Retinal pigment epithelial cell (primary cell): Measurements from ENCODE around the gene KMO.

Source experiments
- DNase-seq: peaks from one replicate; pipeline ENCODE4 v3.0.0-alpha.2; 2010; ENCODE audit warnings: low read depth
- H3K4me3 ChIP-seq: 2 replicates; pipeline ENCODE4 v1.5.1; 2011; ENCODE audit warnings: mild to moderate bottlenecking, low read length, control low read depth, moderate library complexity
- CTCF ChIP-seq: conservative IDR thresholded peaks from 2 replicates; pipeline ENCODE4 v1.5.1; 2011; ENCODE audit warnings: low read depth, low read length, control low read depth, inconsistent platforms

Gene KMO

DNA sequence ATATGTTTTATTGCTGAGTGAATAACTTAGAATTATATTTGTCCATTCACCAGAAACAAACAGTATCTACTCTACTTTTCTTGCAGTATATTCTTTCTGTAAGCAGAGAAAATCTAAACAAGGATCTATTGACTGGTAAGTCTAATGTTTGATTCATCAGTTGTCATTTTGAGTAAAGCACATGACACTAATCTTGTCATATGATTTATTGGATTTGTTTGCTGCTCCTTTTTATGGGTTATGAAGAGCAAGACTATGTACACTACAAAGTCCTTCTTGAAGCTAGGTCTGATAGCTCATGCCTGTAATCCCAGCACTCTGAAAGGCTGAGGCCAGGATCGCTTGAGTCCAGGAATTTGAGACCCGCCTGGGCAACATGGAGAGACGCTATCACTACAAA is 23.3 kb downstream of the KMO start:
- H3K4me3 ChIP-seq: no peak overlapping the region
- no peak for TF ChIP-seq CTCF
- no peak for DNase-seq

GRCh38 chr1:241557031-241557430 is 24.9 kb downstream of the KMO start:
- TF ChIP-seq CTCF: no peak
- DNase-seq: no peak
- no peak overlapping the region for H3K4me3 ChIP-seq

DNA sequence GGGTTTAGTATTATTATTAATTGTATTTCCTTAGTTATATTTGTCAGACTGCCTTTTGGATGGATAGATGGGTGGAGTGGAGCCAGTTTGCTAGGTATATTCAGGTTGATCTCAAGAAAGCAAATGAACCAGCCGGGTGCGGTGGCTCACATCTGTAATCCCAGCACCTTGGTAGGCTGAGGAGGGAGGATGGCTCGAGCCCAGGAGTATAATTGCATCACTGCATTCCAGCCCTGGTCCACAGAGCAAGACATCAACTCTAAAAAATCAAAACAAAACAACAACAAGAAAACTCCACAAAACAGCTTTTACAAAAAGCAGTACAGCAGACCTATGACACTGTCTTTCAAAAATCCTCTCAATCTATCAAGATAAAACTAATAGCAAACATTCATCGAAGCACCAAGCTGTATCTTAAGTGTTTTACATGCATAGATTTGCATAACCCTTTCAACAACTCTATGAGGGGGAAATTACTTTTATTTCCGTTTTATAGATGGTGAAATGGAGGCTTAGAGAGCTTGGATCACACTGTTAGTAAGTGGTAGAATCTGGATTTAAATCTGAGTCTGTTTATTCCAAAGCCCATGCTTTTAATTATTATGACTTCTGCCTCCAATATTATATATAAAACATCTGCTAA is 25.5 kb downstream of the KMO start:
- no peak for DNase-seq
- TF ChIP-seq CTCF: no peak
- no peak overlapping the region for H3K4me3 ChIP-seq

DNA sequence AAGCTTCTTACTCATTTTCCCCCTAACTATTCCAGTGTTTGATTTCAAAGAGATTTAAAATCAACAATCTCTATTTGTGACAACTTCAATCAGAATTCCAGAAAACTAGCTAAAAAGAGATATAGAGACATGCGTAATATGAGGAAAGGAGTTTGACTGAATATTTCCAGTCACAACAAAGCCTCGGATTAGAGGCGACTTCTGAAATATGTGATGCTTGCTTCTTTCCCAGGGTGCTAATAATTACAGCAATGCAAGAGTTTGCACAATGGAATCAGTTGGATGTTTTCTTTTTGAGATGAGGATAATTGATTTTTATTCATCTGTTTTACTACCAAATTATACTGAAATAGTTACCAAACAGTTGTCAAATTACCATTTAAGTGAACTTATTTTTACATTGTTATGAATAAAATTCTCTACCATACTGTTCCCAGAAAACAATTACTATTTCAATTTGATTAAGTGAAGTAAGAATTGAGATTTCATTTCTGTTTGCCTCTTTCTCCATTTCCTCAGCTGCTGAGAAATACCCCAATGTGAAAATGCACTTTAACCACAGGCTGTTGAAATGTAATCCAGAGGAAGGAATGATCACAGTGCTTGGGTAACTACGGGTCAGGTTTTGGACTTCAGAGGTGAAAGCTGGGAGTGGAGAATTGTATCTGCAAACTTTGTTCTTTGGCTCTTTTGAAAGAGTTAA is 28.1 kb downstream of the KMO start:
- no peak for TF ChIP-seq CTCF
- no peak for DNase-seq
- no peak overlapping the region for H3K4me3 ChIP-seq

- no peak overlapping the region for H3K4me3 ChIP-seq
- TF ChIP-seq CTCF: no peak
- no peak for DNase-seq
Observed at GRCh38 chr1:241560849-241561187, 28.6 kb downstream of the KMO start.

DNA sequence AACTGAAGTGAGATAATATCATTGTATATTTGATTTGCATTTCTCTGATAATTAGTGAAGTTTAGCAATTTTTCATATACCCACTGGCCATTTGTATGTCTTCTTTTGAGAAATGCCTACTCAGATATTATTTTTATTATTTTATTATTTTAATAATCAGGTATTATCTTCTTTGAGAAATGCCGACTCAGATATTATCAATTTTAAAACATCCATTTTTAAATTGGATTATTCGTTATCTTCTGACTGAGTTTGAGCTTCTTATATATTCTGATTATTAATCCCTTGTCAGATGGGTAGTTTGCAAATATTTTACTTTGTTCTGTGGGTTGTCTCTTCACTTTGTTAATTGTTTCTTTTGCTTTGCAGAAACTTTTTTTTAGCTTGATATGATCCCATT is 37.7 kb downstream of the KMO start:
- DNase-seq: no peak
- H3K4me3 ChIP-seq: no peak overlapping the region
- no peak for TF ChIP-seq CTCF

DNA sequence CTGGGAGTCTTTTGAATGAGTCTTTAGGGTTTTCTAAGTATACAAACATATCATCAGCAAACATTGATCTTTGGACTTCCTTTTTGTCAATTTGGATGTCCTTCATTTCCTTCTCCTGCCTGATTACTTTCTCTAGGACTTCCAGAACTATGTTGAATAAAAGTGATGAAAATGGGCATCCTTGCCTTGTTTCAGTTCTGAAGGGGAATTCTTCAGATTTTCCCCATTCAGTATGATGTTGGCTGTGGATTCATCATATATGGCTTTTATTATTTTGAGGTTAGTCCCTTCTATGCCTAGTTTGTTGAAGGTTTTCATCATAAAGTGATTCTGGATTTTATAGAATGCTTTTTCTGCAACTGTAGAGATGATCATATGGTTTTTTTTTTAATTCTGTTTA is 42.0 kb downstream of the KMO start:
- TF ChIP-seq CTCF: no peak
- DNase-seq: no peak
- no peak overlapping the region for H3K4me3 ChIP-seq
